Testis (tissue), 3 donors: ENCODE results near the gene OTX2. TPM values are rescaled to one million over a fixed set of nuclear protein-coding genes. Genes with fewer than 3 reads are reported as not detected.

Source experiments
- DNase-seq: peaks from one replicate; pipeline ENCODE4 v3.0.0-alpha.2; 2019
- H3K27ac ChIP-seq, 2 donors: fragments of 200-600 bp; sonication (generic); one replicate each; pipeline ENCODE4 v1.5.1; 2019
- H3K27me3 ChIP-seq: fragments of 200-600 bp; sonication (generic); one replicate; pipeline ENCODE4 v1.5.1; 2019
- H3K36me3 ChIP-seq: fragments of 200-600 bp; sonication (generic); one replicate; pipeline ENCODE4 v1.5.1; 2017; ENCODE audit warnings: low read depth; ENCODE audit errors: missing control alignments
- H3K4me1 ChIP-seq: fragments of 200-600 bp; sonication (generic); one replicate; pipeline ENCODE4 v1.5.1; 2019
- H3K4me3 ChIP-seq, 2 donors: fragments of 200-600 bp; sonication (generic); one replicate each; pipeline ENCODE4 v1.5.1; 2017 to 2019
- H3K9me3 ChIP-seq: fragments of 200-600 bp; sonication (generic); one replicate; pipeline ENCODE4 v1.5.1; 2017
- CTCF ChIP-seq, 3 experiments: fragments of 450-650 bp in 2 of 3; fragments of 200-600 bp in 1 of 3; sonication (generic) in 1 of 3; IDR thresholded peaks; one replicate each; pipeline ENCODE4 v1.5.1; 2016 to 2019; ENCODE audit warnings: antibody characterized with exemption in 3 of 3, mild to moderate bottlenecking in 2 of 3, moderate library complexity in 1 of 3
- POLR2A ChIP-seq: fragments of 450-650 bp; IDR thresholded peaks from one replicate; pipeline ENCODE4 v1.6.1; 2017; ENCODE audit warnings: antibody characterized with exemption, mild to moderate bottlenecking, moderate library complexity
- WGBS, 2 donors: methylation state at CpG; one replicate each; pipeline ENCODE4 v1.1.5; 2018; 5-methylcytosine and 5-hydroxymethylcytosine counted together
- intact Hi-C: fragments of 100-400 bp; cut with DNase I; formaldehyde crosslinking; loops from one replicate; pipeline ENCODE4 v1.15.1; 2023; ENCODE audit warnings: low total_unique reads
- polyA plus RNA-seq: library from polyadenylated mRNA; stranded (reverse); fragments of 350-450 nt; fragmentation: Illumina TruSeq; extraction: RNeasy Lipid Tissue Mini Kit (QIAGEN cat#74804); gene quantifications from one replicate; pipeline ENCODE4 v1.2.3, GENCODE V29; 2014; ENCODE audit warnings: low read depth, low replicate concordance; ENCODE audit not compliant: insufficient read depth
- total RNA-seq, 2 donors: library from RNA; depleted of rRNA; stranded (reverse); fragments of >200 nt; gene quantifications; one replicate each; pipeline ENCODE4 v1.2.3, GENCODE V29; 2016

OTX2 gene
- total and polyA plus RNA-seq, 3 donors from 2014 or later = 0.50 TPM; not detected in 2

GRCh38 chr14:56840221-56840620 lies 29.9 kb upstream of the OTX2 start:
- Histone ChIP-seq H3K4me3 (no peak overlapping the region), H3K27ac (no peak overlapping the region), H3K36me3 (no peaks in the 10 kb centered on the region), H3K4me1 (no peaks in the 10 kb centered on the region), H3K9me3 (no peaks in the 10 kb centered on the region), H3K27me3 (no peaks in the 10 kb centered on the region)
- 72 to 77% methylated on average over 6 of the region's 6 CpGs for WGBS, 2 donors
- TF ChIP-seq CTCF (IDR thresholded peaks at IDR 0.05) = no peak
- TF ChIP-seq POLR2A = no peak
- intact Hi-C loops = no loop called here
- no peak for DNase-seq

- H3K36me3 ChIP-seq = no peaks in the 10 kb centered on the region
- WGBS, 2 donors = 84 to 90% methylated on average over 4 of the region's 4 CpGs
- no peaks in the 10 kb centered on the region for H3K27me3 ChIP-seq
- no peaks in the 10 kb centered on the region for H3K4me1 ChIP-seq
- no peak overlapping the region for H3K4me3 ChIP-seq
- TF ChIP-seq CTCF (IDR thresholded peaks at IDR 0.05) = no peak
- no peak for TF ChIP-seq POLR2A
- H3K9me3 ChIP-seq = no peaks in the 10 kb centered on the region
- no peak overlapping the region for H3K27ac ChIP-seq
- DNase-seq = no peak
- intact Hi-C loops = no loop called here
Observed at GRCh38 chr14:56829151-56829550, 18.9 kb upstream of the OTX2 start.

GRCh38 chr14:56826214-56826613 lies 15.9 kb upstream of the OTX2 start:
- H3K9me3 ChIP-seq = no peaks in the 10 kb centered on the region
- DNase-seq = no peak
- intact Hi-C loops = no loop called here
- no peaks in the 10 kb centered on the region for H3K27me3 ChIP-seq
- no peak overlapping the region for H3K27ac ChIP-seq
- WGBS, 2 donors = 65 to 76% methylated on average over 4 of the region's 4 CpGs
- H3K36me3 ChIP-seq = no peaks in the 10 kb centered on the region
- no peaks in the 10 kb centered on the region for H3K4me1 ChIP-seq
- TF ChIP-seq POLR2A (no peak), CTCF (IDR thresholded peaks at IDR 0.05) (no peak)
- no peak overlapping the region for H3K4me3 ChIP-seq

- TF ChIP-seq CTCF (IDR thresholded peaks at IDR 0.05) (no peak), POLR2A (no peak)
- Histone ChIP-seq H3K4me1 (no peaks in the 10 kb centered on the region), H3K4me3 (no peak overlapping the region), H3K36me3 (no peaks in the 10 kb centered on the region), H3K27ac (no peak overlapping the region), H3K9me3 (no peaks in the 10 kb centered on the region), H3K27me3 (no peaks in the 10 kb centered on the region)
- intact Hi-C loops = no loop called here
- DNase-seq = no peak
- 62 to 68% methylated on average over 6 of the region's 6 CpGs for WGBS, 2 donors
Observed at GRCh38 chr14:56821805-56822610, 11.7 kb upstream of the OTX2 start.

- no peaks in the 10 kb centered on the region for H3K9me3 ChIP-seq
- no peaks in the 10 kb centered on the region for H3K36me3 ChIP-seq
- no peak overlapping the region for H3K27ac ChIP-seq
- DNase-seq = no peak
- H3K4me3 ChIP-seq = no peak overlapping the region
- H3K4me1 ChIP-seq = no peaks in the 10 kb centered on the region
- 63 to 67% methylated on average over 4 of the region's 4 CpGs for WGBS, 2 donors
- no peaks in the 10 kb centered on the region for H3K27me3 ChIP-seq
- TF ChIP-seq CTCF (IDR thresholded peaks at IDR 0.05) = no peak
- no peak for TF ChIP-seq POLR2A
- intact Hi-C loops = no loop called here
Observed at GRCh38 chr14:56821177-56821576, 10.9 kb upstream of the OTX2 start.
